ENCODE data around the gene ST7L. TPM values are rescaled to one million over a fixed set of nuclear protein-coding genes. Genes with fewer than 3 reads are reported as not detected.

Gene ST7L
- total RNA-seq: 18.5 and 26.8 TPM in 2 replicates

- peak; percentile 83 for DNase-seq (ENCODE audit: insufficient read length, low spot score, missing footprints)
- TF ChIP-seq CTCF (IDR thresholded peaks at IDR 0.05; ENCODE audit: extremely low read depth, low read depth, low read length): no peak
- Histone ChIP-seq H3K9me3 (ENCODE audit: low read depth, low read length) (no peaks in the 10 kb centered on the region), H3K4me1 (ENCODE audit: insufficient read depth, low read length) (peaks cover 31% of the 10 kb centered on the region), H4K20me1 (ENCODE audit: insufficient read depth, low read length) (peaks cover 7% of the 10 kb centered on the region), H3K4me3 (ENCODE audit: insufficient read depth, low read length) (peak within 1 kb of the TSS; percentile 100), H3K27me3 (ENCODE audit: insufficient read depth, low read length) (no peaks in the 10 kb centered on the region), H3K79me2 (ENCODE audit: insufficient read depth, low read length) (peaks cover 92% of the 10 kb centered on the region), H2AFZ (ENCODE audit: low read length) (peak within 1 kb of the TSS; percentile 95), H3K27ac (ENCODE audit: low read depth, low read length) (peak within 1 kb of the TSS; percentile 98), H3K36me3 (ENCODE audit: insufficient read depth, low read length) (peaks cover 8% of the 10 kb centered on the region), H3K4me2 (ENCODE audit: insufficient read depth, low read length) (peak within 1 kb of the TSS; percentile 94)
Observed at GRCh38 chr1:112618721-112619517, at the start of gene ST7L. Gene ST7L, minus strand, starts transcription at chr1:112619141. Its CDS starts 28 bp downstream, at chr1:112619113.

GRCh38 chr1:112666946-112667345 is 48.0 kb upstream of the ST7L start:
- H3K27ac ChIP-seq (ENCODE audit: low read depth, low read length): no peak overlapping the region
- H3K4me3 ChIP-seq (ENCODE audit: insufficient read depth, low read length): no peak overlapping the region
- no peaks in the 10 kb centered on the region for H3K27me3 ChIP-seq (ENCODE audit: insufficient read depth, low read length)
- no peak for TF ChIP-seq CTCF (IDR thresholded peaks at IDR 0.05; ENCODE audit: extremely low read depth, low read depth, low read length)
- H3K36me3 ChIP-seq (ENCODE audit: insufficient read depth, low read length): peaks cover 71% of the 10 kb centered on the region
- no peak overlapping the region for H2AFZ ChIP-seq (ENCODE audit: low read length)
- H3K4me1 ChIP-seq (ENCODE audit: insufficient read depth, low read length): no peaks in the 10 kb centered on the region
- DNase-seq (ENCODE audit: insufficient read length, low spot score, missing footprints): no peak
- H3K4me2 ChIP-seq (ENCODE audit: insufficient read depth, low read length): no peak overlapping the region
- H4K20me1 ChIP-seq (ENCODE audit: insufficient read depth, low read length): peaks cover 2% of the 10 kb centered on the region
- peaks cover 16% of the 10 kb centered on the region for H3K79me2 ChIP-seq (ENCODE audit: insufficient read depth, low read length)
- no peaks in the 10 kb centered on the region for H3K9me3 ChIP-seq (ENCODE audit: low read depth, low read length)

- Histone ChIP-seq H2AFZ (ENCODE audit: low read length) (no peak overlapping the region), H3K27ac (ENCODE audit: low read depth, low read length) (no peak overlapping the region), H3K4me2 (ENCODE audit: insufficient read depth, low read length) (no peak overlapping the region), H3K4me1 (ENCODE audit: insufficient read depth, low read length) (no peaks in the 10 kb centered on the region), H3K79me2 (ENCODE audit: insufficient read depth, low read length) (peaks cover 16% of the 10 kb centered on the region), H3K36me3 (ENCODE audit: insufficient read depth, low read length) (peaks cover 76% of the 10 kb centered on the region), H4K20me1 (ENCODE audit: insufficient read depth, low read length) (peaks cover 2% of the 10 kb centered on the region), H3K9me3 (ENCODE audit: low read depth, low read length) (no peaks in the 10 kb centered on the region), H3K4me3 (ENCODE audit: insufficient read depth, low read length) (no peak overlapping the region), H3K27me3 (ENCODE audit: insufficient read depth, low read length) (no peaks in the 10 kb centered on the region)
- TF ChIP-seq CTCF (IDR thresholded peaks at IDR 0.05; ENCODE audit: extremely low read depth, low read depth, low read length): no peak
- DNase-seq (ENCODE audit: insufficient read length, low spot score, missing footprints): no peak
Observed at GRCh38 chr1:112665857-112666256, 46.9 kb upstream of the ST7L start.

- DNase-seq (ENCODE audit: insufficient read length, low spot score, missing footprints): no peak
- Histone ChIP-seq H3K27me3 (ENCODE audit: insufficient read depth, low read length) (no peaks in the 10 kb centered on the region), H3K9me3 (ENCODE audit: low read depth, low read length) (no peaks in the 10 kb centered on the region), H3K4me3 (ENCODE audit: insufficient read depth, low read length) (no peak overlapping the region), H2AFZ (ENCODE audit: low read length) (no peak overlapping the region), H3K36me3 (ENCODE audit: insufficient read depth, low read length) (peaks cover 74% of the 10 kb centered on the region), H3K4me2 (ENCODE audit: insufficient read depth, low read length) (no peak overlapping the region), H3K4me1 (ENCODE audit: insufficient read depth, low read length) (no peaks in the 10 kb centered on the region), H3K27ac (ENCODE audit: low read depth, low read length) (no peak overlapping the region), H4K20me1 (ENCODE audit: insufficient read depth, low read length) (peaks cover 23% of the 10 kb centered on the region), H3K79me2 (ENCODE audit: insufficient read depth, low read length) (peaks cover 74% of the 10 kb centered on the region)
- TF ChIP-seq CTCF (IDR thresholded peaks at IDR 0.05; ENCODE audit: extremely low read depth, low read depth, low read length): no peak
Observed at GRCh38 chr1:112651205-112651604, 32.3 kb upstream of the ST7L start.

Data from osteoblast (primary cell).